Endodermal cell (in vitro differentiated cells): ENCODE measurements around the gene SLC2A6. TPM values are rescaled to one million over a fixed set of nuclear protein-coding genes. Genes with fewer than 3 reads are reported as not detected.

Experiments
- DNase-seq: peaks from one replicate; pipeline ENCODE4 v3.0.0-alpha.2; 2017
- H3K27ac ChIP-seq: 2 replicates; pipeline ENCODE4 v1.5.1; 2013; ENCODE audit warnings: mild to moderate bottlenecking, low read depth, low read length, moderate library complexity
- H3K27me3 ChIP-seq: 2 replicates; pipeline ENCODE4 v1.6.1; 2013; ENCODE audit warnings: mild to moderate bottlenecking, low read length, moderate library complexity; ENCODE audit not compliant: insufficient read depth, control insufficient read depth, poor library complexity, severe bottlenecking
- H3K36me3 ChIP-seq: 2 replicates; pipeline ENCODE4 v1.7.0; 2013; ENCODE audit warnings: mild to moderate bottlenecking, low read length, moderate library complexity; ENCODE audit not compliant: control insufficient read depth, insufficient read depth
- H3K4me1 ChIP-seq: one replicate; pipeline ENCODE4 v1.7.0; 2013; ENCODE audit warnings: low read length; ENCODE audit not compliant: control insufficient read depth, insufficient read depth
- H3K4me3 ChIP-seq: 2 replicates; pipeline ENCODE4 v1.5.1; 2013; ENCODE audit warnings: mild to moderate bottlenecking, low read length, moderate library complexity
- H3K9ac ChIP-seq: 2 replicates; pipeline ENCODE4 v1.6.1; 2013; ENCODE audit warnings: mild to moderate bottlenecking, low read length, moderate library complexity; ENCODE audit not compliant: poor library complexity, severe bottlenecking; ENCODE audit errors: extremely low read depth
- H3K9me3 ChIP-seq: 2 replicates; pipeline ENCODE4 v1.6.1; 2013; ENCODE audit warnings: mild to moderate bottlenecking, low read length, moderate library complexity; ENCODE audit not compliant: control insufficient read depth
- H3K27ac Mint-ChIP-seq: 2 replicates; pipeline ENCODE4 v1.8.0; 2020; ENCODE audit warnings: mixed read lengths
- H3K27me3 Mint-ChIP-seq: 2 replicates; pipeline ENCODE4 v1.8.0; 2021; ENCODE audit warnings: mild to moderate bottlenecking, mixed read lengths; ENCODE audit not compliant: insufficient read depth
- H3K36me3 Mint-ChIP-seq: 2 replicates; pipeline ENCODE4 v1.8.0; 2020; ENCODE audit warnings: low read depth, mixed read lengths
- H3K4me1 Mint-ChIP-seq: 2 replicates; pipeline ENCODE4 v1.8.0; 2020; ENCODE audit warnings: mixed read lengths
- H3K4me3 Mint-ChIP-seq: 2 replicates; pipeline ENCODE4 v1.8.0; 2020; ENCODE audit warnings: mild to moderate bottlenecking, moderate library complexity, mixed read lengths
- H3K9me3 Mint-ChIP-seq: 2 replicates; pipeline ENCODE4 v1.8.0; 2020; ENCODE audit warnings: mild to moderate bottlenecking, mixed read lengths
- WGBS, 2 experiments: methylation state at CpG; one replicate each; pipeline versions ENCODE4 v1.1.5 to v1.1.7; 2013; ENCODE audit warnings: missing lambda C conversion rate in 2 of 2, mixed read lengths in 1 of 2; ENCODE audit not compliant: insufficient coverage in 1 of 2, insufficient read length in 1 of 2; 5-methylcytosine and 5-hydroxymethylcytosine counted together
- total RNA-seq, 2 donors: library from RNA; stranded (reverse); fragmentation: NEBNext Ultra II Directional in 1 of 2; extraction: Animal tissue kit (Norgen Biotek cat#: 25700) in 1 of 2; gene quantifications; 2 replicates in 1 of 2; 3 replicates in 1 of 2; pipeline ENCODE4 v1.2.1, GENCODE V29; 2021
- TF ChIP-seq, protein P1 (sequence below): fragments of 200-600 bp; sonication (generic); conservative IDR thresholded peaks from 2 replicates; pipeline ENCODE4 v1.5.0; 2021; ENCODE audit warnings: antibody characterized with exemption, mild to moderate bottlenecking

SLC2A6 gene
- total RNA-seq, 2 donors from 2014 or later, result 11.6 to 17.7 TPM

DNA sequence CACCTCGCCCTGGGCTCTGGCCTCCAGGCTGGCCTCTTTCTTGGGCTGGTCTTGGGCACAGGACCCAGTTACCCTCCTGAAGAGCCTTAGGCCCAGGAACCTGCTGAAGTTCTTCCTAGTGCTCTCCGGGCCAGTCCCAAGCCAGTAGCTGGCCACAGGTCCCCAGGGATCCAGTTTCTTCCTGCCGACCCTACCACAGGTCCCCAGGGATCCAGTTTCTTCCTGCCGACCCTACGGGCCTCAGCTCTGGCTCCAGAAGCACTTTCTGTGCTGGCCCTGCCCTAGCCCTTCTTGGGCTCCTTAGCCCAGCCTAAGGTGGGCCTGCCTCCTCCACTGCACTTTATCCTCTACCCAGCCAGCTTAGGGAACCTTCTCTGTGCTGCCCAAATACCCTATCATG, 37.3 kb downstream of the SLC2A6 start:
- Histone ChIP-seq H3K9ac (no peak overlapping the region), H3K4me3 (no peak overlapping the region), H3K27ac (no peak overlapping the region), H3K4me1 (no peaks in the 10 kb centered on the region), H3K36me3 (no peaks in the 10 kb centered on the region), H3K27me3 (no peaks in the 10 kb centered on the region), H3K9me3 (no peaks in the 10 kb centered on the region)
- Mint-ChIP-seq H3K27me3 (no peaks in the 10 kb centered on the region), H3K4me1 (no peaks in the 10 kb centered on the region), H3K36me3 (no peaks in the 10 kb centered on the region), H3K9me3 (no peaks in the 10 kb centered on the region), H3K27ac (no peak overlapping the region), H3K4me3 (no peak overlapping the region)
- TF ChIP-seq, protein P1, sequence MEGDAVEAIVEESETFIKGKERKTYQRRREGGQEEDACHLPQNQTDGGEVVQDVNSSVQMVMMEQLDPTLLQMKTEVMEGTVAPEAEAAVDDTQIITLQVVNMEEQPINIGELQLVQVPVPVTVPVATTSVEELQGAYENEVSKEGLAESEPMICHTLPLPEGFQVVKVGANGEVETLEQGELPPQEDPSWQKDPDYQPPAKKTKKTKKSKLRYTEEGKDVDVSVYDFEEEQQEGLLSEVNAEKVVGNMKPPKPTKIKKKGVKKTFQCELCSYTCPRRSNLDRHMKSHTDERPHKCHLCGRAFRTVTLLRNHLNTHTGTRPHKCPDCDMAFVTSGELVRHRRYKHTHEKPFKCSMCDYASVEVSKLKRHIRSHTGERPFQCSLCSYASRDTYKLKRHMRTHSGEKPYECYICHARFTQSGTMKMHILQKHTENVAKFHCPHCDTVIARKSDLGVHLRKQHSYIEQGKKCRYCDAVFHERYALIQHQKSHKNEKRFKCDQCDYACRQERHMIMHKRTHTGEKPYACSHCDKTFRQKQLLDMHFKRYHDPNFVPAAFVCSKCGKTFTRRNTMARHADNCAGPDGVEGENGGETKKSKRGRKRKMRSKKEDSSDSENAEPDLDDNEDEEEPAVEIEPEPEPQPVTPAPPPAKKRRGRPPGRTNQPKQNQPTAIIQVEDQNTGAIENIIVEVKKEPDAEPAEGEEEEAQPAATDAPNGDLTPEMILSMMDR, result no peak
- WGBS, 2 experiments, result 88 to 89% methylated on average over 3 to 5 of the region's 5 CpGs
- no peak for DNase-seq

DNA sequence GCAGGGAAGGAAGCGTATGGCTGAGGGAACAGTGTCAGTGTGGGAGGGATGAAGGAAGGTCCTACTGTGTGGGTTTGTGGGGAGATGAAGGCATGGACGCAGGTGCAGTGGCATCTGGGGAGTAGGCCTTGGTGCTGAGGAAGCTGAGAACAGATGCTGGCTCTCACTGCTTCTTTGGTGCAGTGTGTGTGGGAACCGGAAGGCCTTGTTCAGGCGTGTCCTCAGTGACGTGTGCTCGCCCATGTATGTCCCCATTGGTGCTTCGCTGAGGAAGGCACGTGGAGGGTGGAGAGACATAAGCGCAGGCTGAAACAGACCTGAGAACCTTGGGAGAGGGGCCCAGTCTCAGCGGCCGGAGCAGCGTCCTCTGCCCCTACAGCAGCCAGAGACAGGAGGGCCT, 38.0 kb downstream of the SLC2A6 start:
- Mint-ChIP-seq H3K4me3 (no peak overlapping the region), H3K9me3 (no peaks in the 10 kb centered on the region), H3K4me1 (no peaks in the 10 kb centered on the region), H3K27ac (no peak overlapping the region), H3K27me3 (no peaks in the 10 kb centered on the region), H3K36me3 (no peaks in the 10 kb centered on the region)
- Histone ChIP-seq H3K27me3 (no peaks in the 10 kb centered on the region), H3K4me1 (no peaks in the 10 kb centered on the region), H3K9ac (no peak overlapping the region), H3K27ac (no peak overlapping the region), H3K4me3 (no peak overlapping the region), H3K36me3 (no peaks in the 10 kb centered on the region), H3K9me3 (no peaks in the 10 kb centered on the region)
- DNase-seq, result no peak
- 91 to 95% methylated on average over 4 to 12 of the region's 12 CpGs for WGBS, 2 experiments
- TF ChIP-seq, protein P1, result no peak

DNA sequence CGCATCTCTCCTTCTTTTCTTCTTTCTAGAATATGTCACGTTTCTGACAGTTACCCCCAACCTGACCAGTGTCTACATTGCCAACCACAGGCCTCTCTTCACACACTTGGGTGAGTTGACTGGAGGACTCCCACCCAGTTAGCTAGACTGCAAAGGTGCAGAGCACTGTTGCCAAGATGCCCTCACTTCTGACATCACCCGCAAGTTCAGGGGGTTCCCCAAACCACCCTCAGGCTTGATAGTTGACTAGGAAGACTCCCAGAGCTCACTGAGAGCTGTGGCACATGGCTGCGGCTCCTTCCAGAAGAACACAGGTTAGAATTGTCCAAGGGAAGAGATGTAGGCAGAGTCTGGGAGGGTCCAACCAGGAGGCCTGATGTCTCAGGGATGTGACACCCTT, 39.6 kb downstream of the SLC2A6 start:
- Histone ChIP-seq H3K4me1 (no peaks in the 10 kb centered on the region), H3K4me3 (no peak overlapping the region), H3K27me3 (no peaks in the 10 kb centered on the region), H3K9me3 (no peaks in the 10 kb centered on the region), H3K9ac (no peak overlapping the region), H3K27ac (no peak overlapping the region), H3K36me3 (no peaks in the 10 kb centered on the region)
- no peak for DNase-seq
- 72 to 75% methylated on average over 4 of the region's 4 CpGs for WGBS, 2 experiments
- no peak overlapping the region for H3K4me3 Mint-ChIP-seq
- H3K27ac Mint-ChIP-seq, result no peak overlapping the region
- TF ChIP-seq, protein P1, result no peak
- H3K4me1 Mint-ChIP-seq, result no peaks in the 10 kb centered on the region
- H3K27me3 Mint-ChIP-seq, result no peaks in the 10 kb centered on the region
- H3K9me3 Mint-ChIP-seq, result no peaks in the 10 kb centered on the region
- H3K36me3 Mint-ChIP-seq, result no peaks in the 10 kb centered on the region
